ENCODE results near the gene THPO. TPM values are rescaled to one million over a fixed set of nuclear protein-coding genes. Genes with fewer than 3 reads are reported as not detected.
A peak's percentile ranks its signal among the peaks of the same experiment; 100 is the strongest.

The THPO gene
- 1 to 10 TPM in 1 of 2 donors, not detected in 1; 1.1 TPM for total RNA-seq

- no peak for DNase-seq (ENCODE audit: low spot score)
- no peak within 1 kb of the TSS for H3K27ac ChIP-seq
- H3K9me3 ChIP-seq = no peaks in the 10 kb centered on the region
- H3K36me3 ChIP-seq = no peaks in the 10 kb centered on the region
- peaks cover 4 to 13% of the 10 kb centered on the region in 2 donors for H3K4me1 ChIP-seq (ENCODE audit: control insufficient read depth in 1 of 2, low read depth in 2 of 2)
- H3K27me3 ChIP-seq (replicated peaks; ENCODE audit: insufficient read depth) = no peaks in the 10 kb centered on the region
- H3K4me3 ChIP-seq = no peak within 1 kb of the TSS
- no peak for ATAC-seq (ENCODE audit: insufficient number of reproducible peaks, low FRiP score, low read depth)
- TF ChIP-seq CTCF (IDR thresholded peaks at IDR 0.05) = no peak
Measured at GRCh38 chr3:184377882-184378445, at the start of gene THPO. Gene THPO (minus strand): TSS chr3:184378207. CDS start chr3:184376259, 1,948 bp downstream.

GRCh38 chr3:184426691-184427141 lies 48.7 kb upstream of the THPO start:
- no peaks in the 10 kb centered on the region for H3K27me3 ChIP-seq (replicated peaks; ENCODE audit: insufficient read depth)
- no peak overlapping the region for H3K27ac ChIP-seq
- ATAC-seq (ENCODE audit: insufficient number of reproducible peaks, low FRiP score, low read depth) (peak; percentile 23), DNase-seq (ENCODE audit: low spot score) (peak; percentile 19)
- H3K4me3 ChIP-seq = peak overlapping the region; percentile 9
- TF ChIP-seq CTCF (IDR thresholded peaks at IDR 0.05) = no peak
- peaks cover 11 to 35% of the 10 kb centered on the region in 2 donors for H3K4me1 ChIP-seq (ENCODE audit: control insufficient read depth in 1 of 2, low read depth in 2 of 2)
- H3K9me3 ChIP-seq = no peaks in the 10 kb centered on the region
- no peaks in the 10 kb centered on the region for H3K36me3 ChIP-seq

GRCh38 chr3:184423561-184423960 lies 45.6 kb upstream of the THPO start:
- ATAC-seq (ENCODE audit: insufficient number of reproducible peaks, low FRiP score, low read depth) (no peak), DNase-seq (ENCODE audit: low spot score) (no peak)
- no peak overlapping the region for H3K27ac ChIP-seq
- no peak overlapping the region for H3K4me3 ChIP-seq
- H3K9me3 ChIP-seq = no peaks in the 10 kb centered on the region
- TF ChIP-seq CTCF (IDR thresholded peaks at IDR 0.05) = no peak
- H3K36me3 ChIP-seq = no peaks in the 10 kb centered on the region
- no peaks in the 10 kb centered on the region for H3K27me3 ChIP-seq (replicated peaks; ENCODE audit: insufficient read depth)
- H3K4me1 ChIP-seq (ENCODE audit: control insufficient read depth in 1 of 2, low read depth in 2 of 2) = peaks cover 11 to 26% of the 10 kb centered on the region in 2 donors

GRCh38 chr3:184419171-184419570 lies 41.2 kb upstream of the THPO start:
- Histone ChIP-seq H3K36me3 (no peaks in the 10 kb centered on the region), H3K4me1 (ENCODE audit: control insufficient read depth in 1 of 2, low read depth in 2 of 2) (no peaks in the 10 kb centered on the region), H3K9me3 (no peaks in the 10 kb centered on the region), H3K4me3 (no peak overlapping the region), H3K27me3 (replicated peaks; ENCODE audit: insufficient read depth) (no peaks in the 10 kb centered on the region), H3K27ac (no peak overlapping the region)
- TF ChIP-seq CTCF (IDR thresholded peaks at IDR 0.05) = no peak
- ATAC-seq (ENCODE audit: insufficient number of reproducible peaks, low FRiP score, low read depth) = no peak
- no peak for DNase-seq (ENCODE audit: low spot score)

- H3K36me3 ChIP-seq = no peaks in the 10 kb centered on the region
- no peak overlapping the region for H3K27ac ChIP-seq
- DNase-seq (ENCODE audit: low spot score) = no peak
- no peak for ATAC-seq (ENCODE audit: insufficient number of reproducible peaks, low FRiP score, low read depth)
- H3K9me3 ChIP-seq = no peaks in the 10 kb centered on the region
- peak; percentile 83 for TF ChIP-seq CTCF (IDR thresholded peaks at IDR 0.05)
- H3K4me3 ChIP-seq = no peak overlapping the region
- H3K27me3 ChIP-seq (replicated peaks; ENCODE audit: insufficient read depth) = no peaks in the 10 kb centered on the region
- no peaks in the 10 kb centered on the region for H3K4me1 ChIP-seq (ENCODE audit: control insufficient read depth in 1 of 2, low read depth in 2 of 2)
Measured at GRCh38 chr3:184417619-184418327, 39.8 kb upstream of the THPO start.

Measured in thoracic aorta (tissue), 2 donors.